ENCODE results near the gene HLA-DRA. TPM values are rescaled to one million over a fixed set of nuclear protein-coding genes. Genes with fewer than 3 reads are reported as not detected.

HLA-DRA gene
- total RNA-seq, 2 experiments from 2014 or later = 552 to 1,231 TPM

DNA sequence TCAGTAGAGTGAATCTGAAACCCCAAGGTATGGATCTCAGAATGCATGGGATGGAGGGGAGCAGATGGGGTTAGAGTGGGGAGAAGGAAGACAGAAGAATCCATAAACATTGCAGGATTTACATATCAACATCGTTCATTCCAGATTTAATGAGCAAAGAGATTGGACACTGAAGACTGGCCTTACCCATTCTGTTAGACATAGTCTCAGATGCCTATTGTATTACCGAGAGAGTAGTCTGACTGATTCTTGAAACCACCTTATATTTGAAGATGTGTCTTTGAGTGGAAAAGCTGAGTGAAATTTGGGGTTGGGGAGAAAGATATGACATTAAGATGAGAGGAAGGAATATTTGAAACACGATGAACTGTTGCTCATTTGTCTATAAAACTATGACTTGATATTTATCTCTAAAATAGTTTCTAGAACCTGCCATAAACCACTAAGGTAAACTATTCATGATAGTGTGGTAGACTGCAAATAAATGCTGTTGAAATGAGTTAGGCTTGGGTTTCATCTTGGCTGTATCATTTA, 5.7 kb downstream of the HLA-DRA start:
- Histone ChIP-seq H3K4me2 (ENCODE audit: low read length) (no peak overlapping the region), H3K4me3 (ENCODE audit: low read depth, low read length, poor library complexity, severe bottlenecking) (no peak overlapping the region)

DNA sequence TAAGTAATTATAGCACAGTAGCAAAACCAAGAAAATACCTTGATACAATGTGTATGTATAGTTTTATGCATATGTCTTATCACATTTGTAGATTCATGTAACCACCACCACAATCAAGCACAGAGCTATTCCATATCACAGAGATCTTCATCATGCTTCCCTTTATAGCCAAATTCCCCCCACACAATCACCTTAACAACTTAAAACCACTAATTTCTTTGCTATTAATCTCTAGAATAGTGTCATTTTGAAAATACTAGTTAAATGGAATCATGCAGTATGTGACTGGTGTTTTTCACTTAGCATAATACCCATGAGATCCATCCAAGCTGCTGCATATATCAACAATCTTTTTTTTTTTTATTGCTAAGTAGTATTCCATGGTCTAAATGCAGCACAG, 8.2 kb downstream of the HLA-DRA start:
- H3K4me1 ChIP-seq (ENCODE audit: insufficient read depth, low read length, poor library complexity, severe bottlenecking) = peaks cover 4% of the 10 kb centered on the region
- ChIA-PET POLR2A (interaction anchor here (1.5 kb wide), 1 partner anchor 35 kb away, joined by 4 read pairs; no protein-coding TSS in a partner anchor), CTCF (ENCODE audit: unreplicated experiment) (no interaction called here)
- H3K4me3 ChIP-seq (ENCODE audit: low read depth, low read length, poor library complexity, severe bottlenecking) = no peak overlapping the region
- no peaks in the 10 kb centered on the region for H3K9me2 ChIP-seq (ENCODE audit: insufficient read depth, low read length)
- peaks cover 30% of the 10 kb centered on the region for H3K36me3 ChIP-seq (ENCODE audit: insufficient read depth, low read length)
- H4K20me1 ChIP-seq (ENCODE audit: insufficient read depth, low read length) = 0 out of 2 replicates have a peak, but pooled peaks cover 11% of the 10 kb centered on the region
- TF ChIP-seq EZH2phosphoT487 (IDR thresholded peaks at IDR 0.05; ENCODE audit: borderline replicate concordance, low read depth, low read length) = no peak
- TF ChIP-seq, protein P1, sequence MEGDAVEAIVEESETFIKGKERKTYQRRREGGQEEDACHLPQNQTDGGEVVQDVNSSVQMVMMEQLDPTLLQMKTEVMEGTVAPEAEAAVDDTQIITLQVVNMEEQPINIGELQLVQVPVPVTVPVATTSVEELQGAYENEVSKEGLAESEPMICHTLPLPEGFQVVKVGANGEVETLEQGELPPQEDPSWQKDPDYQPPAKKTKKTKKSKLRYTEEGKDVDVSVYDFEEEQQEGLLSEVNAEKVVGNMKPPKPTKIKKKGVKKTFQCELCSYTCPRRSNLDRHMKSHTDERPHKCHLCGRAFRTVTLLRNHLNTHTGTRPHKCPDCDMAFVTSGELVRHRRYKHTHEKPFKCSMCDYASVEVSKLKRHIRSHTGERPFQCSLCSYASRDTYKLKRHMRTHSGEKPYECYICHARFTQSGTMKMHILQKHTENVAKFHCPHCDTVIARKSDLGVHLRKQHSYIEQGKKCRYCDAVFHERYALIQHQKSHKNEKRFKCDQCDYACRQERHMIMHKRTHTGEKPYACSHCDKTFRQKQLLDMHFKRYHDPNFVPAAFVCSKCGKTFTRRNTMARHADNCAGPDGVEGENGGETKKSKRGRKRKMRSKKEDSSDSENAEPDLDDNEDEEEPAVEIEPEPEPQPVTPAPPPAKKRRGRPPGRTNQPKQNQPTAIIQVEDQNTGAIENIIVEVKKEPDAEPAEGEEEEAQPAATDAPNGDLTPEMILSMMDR (conservative IDR thresholded peaks at IDR 0.05; ENCODE audit: low read length) = no peak
- no peak overlapping the region for H3K27ac ChIP-seq (ENCODE audit: low read depth, low read length, poor library complexity, severe bottlenecking)
- no TSS peak for BruUV-seq (replicated peaks)
- H3K4me2 ChIP-seq (ENCODE audit: low read length) = no peak overlapping the region
- peaks cover 11% of the 10 kb centered on the region; the same call in 1 of the 2 replicates for H3K9me3 ChIP-seq (ENCODE audit: low read length)
- peaks cover 1% of the 10 kb centered on the region; the same call in 1 of the 2 replicates for H3K79me2 ChIP-seq (ENCODE audit: insufficient read depth, low read depth, low read length)
- H2AFZ ChIP-seq (ENCODE audit: low read length) = no peak overlapping the region
- DNase-seq (ENCODE audit: low spot score) = no peak
- intact Hi-C loops (cut with micrococcal nuclease; ENCODE audit: unreplicated experiment) = no loop called here

More for the DNA sequence above, 5.7 kb downstream of the HLA-DRA start:
- H3K79me2 ChIP-seq (ENCODE audit: insufficient read depth, low read depth, low read length) = peaks cover 27% of the 10 kb centered on the region
- no peaks in the 10 kb centered on the region for H3K9me2 ChIP-seq (ENCODE audit: insufficient read depth, low read length)
- no TSS peak for BruUV-seq (replicated peaks)
- no peak overlapping the region for H2AFZ ChIP-seq (ENCODE audit: low read length)
- ChIA-PET POLR2A (interaction anchor here (0.7 to 1.3 kb wide), 2 partner anchors 13 to 516 kb away, joined by 3 to 5 read pairs; no protein-coding TSS in a partner anchor), CTCF (ENCODE audit: unreplicated experiment) (no interaction called here)
- peaks cover 22% of the 10 kb centered on the region; the same call in 1 of the 2 replicates for H4K20me1 ChIP-seq (ENCODE audit: insufficient read depth, low read length)
- no peaks in the 10 kb centered on the region for H3K9me3 ChIP-seq (ENCODE audit: low read length)
- peaks cover 22% of the 10 kb centered on the region for H3K4me1 ChIP-seq (ENCODE audit: insufficient read depth, low read length, poor library complexity, severe bottlenecking)
- no peak overlapping the region for H3K27ac ChIP-seq (ENCODE audit: low read depth, low read length, poor library complexity, severe bottlenecking)
- TF ChIP-seq EZH2phosphoT487 (IDR thresholded peaks at IDR 0.05; ENCODE audit: borderline replicate concordance, low read depth, low read length) = no peak
- TF ChIP-seq, protein P1 (conservative IDR thresholded peaks at IDR 0.05; ENCODE audit: low read length) = no peak
- intact Hi-C loops (cut with micrococcal nuclease; ENCODE audit: unreplicated experiment) = no loop called here
- no peak for DNase-seq (ENCODE audit: low spot score)
- H3K36me3 ChIP-seq (ENCODE audit: insufficient read depth, low read length) = peaks cover 54% of the 10 kb centered on the region

DNA sequence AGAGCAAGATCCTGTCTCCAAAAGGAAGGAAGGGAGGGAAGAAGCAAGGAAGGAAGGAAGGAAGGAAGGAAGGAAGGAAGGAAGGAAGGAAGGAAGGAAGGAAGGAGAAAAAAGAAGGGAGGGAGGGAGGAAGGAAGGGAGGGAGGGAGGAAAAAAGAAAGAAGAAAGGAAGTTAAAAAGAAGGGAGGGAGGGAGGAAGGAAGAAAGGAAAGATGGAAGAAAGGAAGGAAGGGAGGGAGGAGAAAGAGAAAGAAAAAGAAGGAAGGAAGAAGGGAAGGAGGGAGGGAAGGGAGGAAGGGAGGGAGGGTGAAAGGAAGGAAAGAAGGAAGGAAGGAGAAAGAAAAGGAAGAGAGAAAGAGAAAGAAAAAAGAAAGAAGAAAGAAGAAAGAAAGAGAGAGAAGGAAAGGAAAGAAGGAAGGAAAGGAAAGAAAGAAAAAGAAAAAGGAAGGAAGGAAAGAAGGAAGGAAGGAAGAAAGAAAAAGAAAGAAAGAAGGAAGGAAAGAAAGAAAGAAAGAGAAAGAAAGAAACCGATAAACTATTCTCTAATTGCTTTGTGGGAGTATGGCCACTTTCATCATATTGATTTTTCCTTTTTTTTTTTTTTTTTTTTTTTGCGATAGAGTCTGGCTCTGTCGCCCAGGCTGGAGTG, 9.5 kb downstream of the HLA-DRA start:
- TF ChIP-seq EZH2phosphoT487 (IDR thresholded peaks at IDR 0.05; ENCODE audit: borderline replicate concordance, low read depth, low read length) = no peak
- TF ChIP-seq, protein P1 (conservative IDR thresholded peaks at IDR 0.05; ENCODE audit: low read length) = no peak
- Histone ChIP-seq H4K20me1 (ENCODE audit: insufficient read depth, low read length) (0 out of 2 replicates have a peak, but pooled peaks cover 3% of the 10 kb centered on the region), H3K9me3 (ENCODE audit: low read length) (peaks cover 21% of the 10 kb centered on the region), H3K4me1 (ENCODE audit: insufficient read depth, low read length, poor library complexity, severe bottlenecking) (no peaks in the 10 kb centered on the region), H3K4me2 (ENCODE audit: low read length) (no peak overlapping the region), H2AFZ (ENCODE audit: low read length) (no peak overlapping the region), H3K36me3 (ENCODE audit: insufficient read depth, low read length) (peaks cover 17% of the 10 kb centered on the region), H3K27ac (ENCODE audit: low read depth, low read length, poor library complexity, severe bottlenecking) (no peak overlapping the region), H3K4me3 (ENCODE audit: low read depth, low read length, poor library complexity, severe bottlenecking) (no peak overlapping the region), H3K9me2 (ENCODE audit: insufficient read depth, low read length) (no peaks in the 10 kb centered on the region), H3K79me2 (ENCODE audit: insufficient read depth, low read depth, low read length) (no peaks in the 10 kb centered on the region)
- no TSS peak for BruUV-seq (replicated peaks)
- intact Hi-C loops (cut with micrococcal nuclease; ENCODE audit: unreplicated experiment) = no loop called here
- ChIA-PET CTCF (ENCODE audit: unreplicated experiment) (no interaction called here), POLR2A (no interaction called here)
- no peak for DNase-seq (ENCODE audit: low spot score)

All from OCI-LY7 (cell line).